Measurements from ENCODE around the gene IFIT3. TPM values are rescaled to one million over a fixed set of nuclear protein-coding genes. Genes with fewer than 3 reads are reported as not detected.

The IFIT3 gene
- total RNA-seq, 1 donor from 2014 or later, result 0.91 TPM

GRCh38 chr10:89357096-89357495 lies 29.3 kb downstream of the IFIT3 start:
- no peaks in the 10 kb centered on the region for H3K36me3 Mint-ChIP-seq (ENCODE audit: low read depth)
- no peak for DNase-seq (ENCODE audit: low spot score)
- intact Hi-C loops (cut with micrococcal nuclease), result no loop called here
- H3K27me3 Mint-ChIP-seq (ENCODE audit: insufficient read depth), result peaks cover 46% of the 10 kb centered on the region
- H3K27ac Mint-ChIP-seq, result no peak overlapping the region
- H3K9me3 Mint-ChIP-seq, result peaks cover 3% of the 10 kb centered on the region
- H3K4me1 Mint-ChIP-seq (ENCODE audit: low read depth), result peaks cover 5% of the 10 kb centered on the region
- no peak overlapping the region for H3K4me3 Mint-ChIP-seq

- Mint-ChIP-seq H3K36me3 (ENCODE audit: low read depth) (no peaks in the 10 kb centered on the region), H3K9me3 (peaks cover 3% of the 10 kb centered on the region), H3K27ac (no peak overlapping the region), H3K4me3 (no peak overlapping the region), H3K27me3 (ENCODE audit: insufficient read depth) (peaks cover 43% of the 10 kb centered on the region), H3K4me1 (ENCODE audit: low read depth) (no peaks in the 10 kb centered on the region)
- intact Hi-C loops (cut with micrococcal nuclease), result no loop called here
- no peak for DNase-seq (ENCODE audit: low spot score)
These were observed 30.2 kb downstream of the IFIT3 start for GRCh38 chr10:89357975-89358374.

GRCh38 chr10:89360157-89360556 lies 32.4 kb downstream of the IFIT3 start:
- Mint-ChIP-seq H3K9me3 (no peaks in the 10 kb centered on the region), H3K4me3 (no peak overlapping the region), H3K27ac (no peak overlapping the region), H3K4me1 (ENCODE audit: low read depth) (no peaks in the 10 kb centered on the region), H3K27me3 (ENCODE audit: insufficient read depth) (peaks cover 34% of the 10 kb centered on the region), H3K36me3 (ENCODE audit: low read depth) (no peaks in the 10 kb centered on the region)
- intact Hi-C loops (cut with micrococcal nuclease), result no loop called here
- DNase-seq (ENCODE audit: low spot score), result no peak

- no peak overlapping the region for H3K4me3 Mint-ChIP-seq
- no peaks in the 10 kb centered on the region for H3K9me3 Mint-ChIP-seq
- H3K4me1 Mint-ChIP-seq (ENCODE audit: low read depth), result peaks cover 5% of the 10 kb centered on the region
- H3K27ac Mint-ChIP-seq, result no peak overlapping the region
- no peaks in the 10 kb centered on the region for H3K36me3 Mint-ChIP-seq (ENCODE audit: low read depth)
- intact Hi-C loops (cut with micrococcal nuclease), result no loop called here
- DNase-seq (ENCODE audit: low spot score), result no peak
- H3K27me3 Mint-ChIP-seq (ENCODE audit: insufficient read depth), result peaks cover 34% of the 10 kb centered on the region
These were observed 35.1 kb downstream of the IFIT3 start for GRCh38 chr10:89362929-89363328.

GRCh38 chr10:89363729-89364442 lies 36.1 kb downstream of the IFIT3 start:
- no peaks in the 10 kb centered on the region for H3K9me3 Mint-ChIP-seq
- peaks cover 29% of the 10 kb centered on the region for H3K27me3 Mint-ChIP-seq (ENCODE audit: insufficient read depth)
- intact Hi-C loops (cut with micrococcal nuclease), result no loop called here
- H3K36me3 Mint-ChIP-seq (ENCODE audit: low read depth), result no peaks in the 10 kb centered on the region
- DNase-seq (ENCODE audit: low spot score), result no peak
- H3K4me3 Mint-ChIP-seq, result no peak overlapping the region
- H3K27ac Mint-ChIP-seq, result no peak overlapping the region
- peaks cover 5% of the 10 kb centered on the region for H3K4me1 Mint-ChIP-seq (ENCODE audit: low read depth)

- no peaks in the 10 kb centered on the region for H3K9me3 Mint-ChIP-seq
- intact Hi-C loops (cut with micrococcal nuclease), result no loop called here
- DNase-seq (ENCODE audit: low spot score), result no peak
- H3K4me3 Mint-ChIP-seq, result no peak overlapping the region
- peaks cover 30% of the 10 kb centered on the region for H3K27me3 Mint-ChIP-seq (ENCODE audit: insufficient read depth)
- H3K27ac Mint-ChIP-seq, result no peak overlapping the region
- H3K4me1 Mint-ChIP-seq (ENCODE audit: low read depth), result peaks cover 5% of the 10 kb centered on the region
- no peaks in the 10 kb centered on the region for H3K36me3 Mint-ChIP-seq (ENCODE audit: low read depth)
These were observed 36.7 kb downstream of the IFIT3 start for GRCh38 chr10:89364531-89364930.

- H3K27me3 Mint-ChIP-seq (ENCODE audit: insufficient read depth), result peaks cover 24% of the 10 kb centered on the region
- intact Hi-C loops (cut with micrococcal nuclease), result loop anchor here (1.0 kb wide), 1 partner anchor 74 kb away; no protein-coding TSS in a partner anchor
- no peaks in the 10 kb centered on the region for H3K9me3 Mint-ChIP-seq
- DNase-seq (ENCODE audit: low spot score), result no peak
- no peak overlapping the region for H3K4me3 Mint-ChIP-seq
- H3K4me1 Mint-ChIP-seq (ENCODE audit: low read depth), result peaks cover 5% of the 10 kb centered on the region
- H3K36me3 Mint-ChIP-seq (ENCODE audit: low read depth), result no peaks in the 10 kb centered on the region
- no peak overlapping the region for H3K27ac Mint-ChIP-seq
These were observed 39.7 kb downstream of the IFIT3 start for GRCh38 chr10:89367529-89367928.

- intact Hi-C loops (cut with micrococcal nuclease), result no loop called here
- H3K4me1 Mint-ChIP-seq (ENCODE audit: low read depth), result peaks cover 5% of the 10 kb centered on the region
- no peaks in the 10 kb centered on the region for H3K9me3 Mint-ChIP-seq
- H3K4me3 Mint-ChIP-seq, result no peak overlapping the region
- no peak overlapping the region for H3K27ac Mint-ChIP-seq
- no peak for DNase-seq (ENCODE audit: low spot score)
- H3K27me3 Mint-ChIP-seq (ENCODE audit: insufficient read depth), result peaks cover 30% of the 10 kb centered on the region
- H3K36me3 Mint-ChIP-seq (ENCODE audit: low read depth), result no peaks in the 10 kb centered on the region
These were observed 40.3 kb downstream of the IFIT3 start for GRCh38 chr10:89368129-89368528.

- DNase-seq (ENCODE audit: low spot score), result no peak
- H3K27me3 Mint-ChIP-seq (ENCODE audit: insufficient read depth), result peaks cover 36% of the 10 kb centered on the region
- peaks cover 5% of the 10 kb centered on the region for H3K4me1 Mint-ChIP-seq (ENCODE audit: low read depth)
- H3K4me3 Mint-ChIP-seq, result no peak overlapping the region
- intact Hi-C loops (cut with micrococcal nuclease), result no loop called here
- H3K36me3 Mint-ChIP-seq (ENCODE audit: low read depth), result no peaks in the 10 kb centered on the region
- no peak overlapping the region for H3K27ac Mint-ChIP-seq
- H3K9me3 Mint-ChIP-seq, result no peaks in the 10 kb centered on the region
These were observed 41.6 kb downstream of the IFIT3 start for GRCh38 chr10:89369156-89370105.

GRCh38 chr10:89371079-89371478 lies 43.3 kb downstream of the IFIT3 start:
- no peak for DNase-seq (ENCODE audit: low spot score)
- no peaks in the 10 kb centered on the region for H3K36me3 Mint-ChIP-seq (ENCODE audit: low read depth)
- peaks cover 5% of the 10 kb centered on the region for H3K4me1 Mint-ChIP-seq (ENCODE audit: low read depth)
- no peaks in the 10 kb centered on the region for H3K9me3 Mint-ChIP-seq
- intact Hi-C loops (cut with micrococcal nuclease), result no loop called here
- H3K27ac Mint-ChIP-seq, result no peak overlapping the region
- H3K27me3 Mint-ChIP-seq (ENCODE audit: insufficient read depth), result peaks cover 36% of the 10 kb centered on the region
- H3K4me3 Mint-ChIP-seq, result no peak overlapping the region

GRCh38 chr10:89371987-89372386 lies 44.2 kb downstream of the IFIT3 start:
- DNase-seq (ENCODE audit: low spot score), result no peak
- Mint-ChIP-seq H3K4me3 (no peak overlapping the region), H3K27ac (no peak overlapping the region), H3K9me3 (no peaks in the 10 kb centered on the region), H3K4me1 (ENCODE audit: low read depth) (peaks cover 5% of the 10 kb centered on the region), H3K36me3 (ENCODE audit: low read depth) (no peaks in the 10 kb centered on the region), H3K27me3 (ENCODE audit: insufficient read depth) (peaks cover 42% of the 10 kb centered on the region)
- intact Hi-C loops (cut with micrococcal nuclease), result no loop called here

GRCh38 chr10:89373916-89374711 lies 46.3 kb downstream of the IFIT3 start:
- Mint-ChIP-seq H3K27me3 (ENCODE audit: insufficient read depth) (peaks cover 40% of the 10 kb centered on the region), H3K4me1 (ENCODE audit: low read depth) (no peaks in the 10 kb centered on the region), H3K4me3 (no peak overlapping the region), H3K27ac (no peak overlapping the region), H3K36me3 (ENCODE audit: low read depth) (no peaks in the 10 kb centered on the region), H3K9me3 (no peaks in the 10 kb centered on the region)
- no peak for DNase-seq (ENCODE audit: low spot score)
- intact Hi-C loops (cut with micrococcal nuclease), result no loop called here

Measured in activated T-helper 1 cell treated with anti-CD3 and anti-CD28 coated beads, Interleukin-12 subunit alpha, Interleukin-12 subunit beta, Interleukin-2, Interleukin-4 antibody, amounts not matched to agents 30 ng/mL and 10 ng/mL and 1 ng/mL, durations not matched to agents 14 hours and 24 hours and 36 hours (primary cell).